Measurements from ENCODE around the gene UNC5C. TPM values are rescaled to one million over a fixed set of nuclear protein-coding genes. Genes with fewer than 3 reads are reported as not detected.

UNC5C gene
- polyA plus RNA-seq, 1 of the 3 experiments (the other 2 are of a cell fraction): 3.3 TPM

- no peak for TF ChIP-seq FOXJ3 (CRISPR knock-in tag; IDR thresholded peaks at IDR 0.05)
- no peak for TF ChIP-seq SIN3A (IDR thresholded peaks at IDR 0.05; ENCODE audit: borderline replicate concordance, low read depth, low read length)
These were observed 126.3 kb downstream of the UNC5C start (continued) for GRCh38 chr4:95422436-95422835.

GRCh38 chr4:95421869-95422268 lies 126.9 kb downstream of the UNC5C start:
- no peaks in the 10 kb centered on the region for H3F3A ChIP-seq (replicated peaks; ENCODE audit: insufficient read depth)
- H3K4me2 ChIP-seq: no peak overlapping the region
- no peak for TF ChIP-seq JUND (IDR thresholded peaks at IDR 0.05)
- TF ChIP-seq YY1 (IDR thresholded peaks at IDR 0.05; ENCODE audit: low read depth): no peak
- no peak for TF ChIP-seq EZH2phosphoT487 (IDR thresholded peaks at IDR 0.05; ENCODE audit: borderline replicate concordance, low read depth)
- no peak for TF ChIP-seq RCOR1 (IDR thresholded peaks at IDR 0.05; ENCODE audit: low read length)
- no peak for TF ChIP-seq GABPA (IDR thresholded peaks at IDR 0.05; ENCODE audit: low read depth)
- no peak for TF ChIP-seq NRF1 (IDR thresholded peaks at IDR 0.05; ENCODE audit: low read depth, low read length)
- TF ChIP-seq FOSL2 (IDR thresholded peaks at IDR 0.05; ENCODE audit: borderline replicate concordance, low read depth): no peak
- TF ChIP-seq USF1 (IDR thresholded peaks at IDR 0.05; ENCODE audit: borderline replicate concordance, low read depth): no peak
- no peak for TF ChIP-seq NFIC (IDR thresholded peaks at IDR 0.05; ENCODE audit: borderline replicate concordance)
- no peak for TF ChIP-seq SMC3 (IDR thresholded peaks at IDR 0.05; ENCODE audit: low read depth, low read length)
- TF ChIP-seq FOXM1 (IDR thresholded peaks at IDR 0.05; ENCODE audit: low read depth): no peak
- TF ChIP-seq RXRA (IDR thresholded peaks at IDR 0.05; ENCODE audit: borderline replicate concordance, low read depth): no peak
- no peak for TF ChIP-seq POLR2AphosphoS5 (IDR thresholded peaks at IDR 0.05; ENCODE audit: low read depth, low read length)
- TF ChIP-seq TCF12 (IDR thresholded peaks at IDR 0.05): no peak
- no peak for TF ChIP-seq REST (IDR thresholded peaks at IDR 0.05; ENCODE audit: low read depth, low read length)
- TF ChIP-seq TAF1 (IDR thresholded peaks at IDR 0.05; ENCODE audit: borderline replicate concordance, low read depth, low read length): no peak
- no peak overlapping the region for H3K4me3 ChIP-seq (ENCODE audit: low read depth in 2 of 2, low read length in 1 of 2)
- peaks cover 0 to 2% of the 10 kb centered on the region in 2 experiments for H3K36me3 ChIP-seq (replicated peaks in 1 of 2; ENCODE audit: control insufficient read depth in 1 of 2, insufficient read depth in 2 of 2, low read length in 1 of 2)
- WGBS (ENCODE audit: low lambda C conversion rate): 85% methylated on average over 4 of the region's 4 CpGs
- H2AFZ ChIP-seq (ENCODE audit: low read depth): no peak overlapping the region
- H3K9me2 ChIP-seq: no peaks in the 10 kb centered on the region
- no peak overlapping the region for H3K9ac ChIP-seq
- ChIA-PET POLR2A (no interaction called here), CTCF (no interaction called here)
- H3K4me1 ChIP-seq (ENCODE audit: control insufficient read depth in 1 of 2, insufficient read depth in 2 of 2, low read depth in 1 of 2, low read length in 1 of 2): peaks cover 0 to 19% of the 10 kb centered on the region in 2 experiments; a peak in 2 of 4 replicates
- no peaks in the 10 kb centered on the region for H3K79me2 ChIP-seq (ENCODE audit: insufficient read depth)
- H4K20me1 ChIP-seq (ENCODE audit: insufficient read depth): no peaks in the 10 kb centered on the region
- no peak for DNase-seq
- peak overlapping the region in 1 of 2 experiments; percentile 87; a peak in 2 of 4 replicates for H3K27ac ChIP-seq (ENCODE audit: low read depth in 2 of 2, low read length in 1 of 2)
- no peaks in the 10 kb centered on the region for H3K27me3 ChIP-seq (ENCODE audit: insufficient read depth)
- no peaks in the 10 kb centered on the region for H3K9me3 ChIP-seq
